Measurements from ENCODE around the gene MAP2K7.

MAP2K7 gene

GRCh38 chr19:7921967-7922835 is 18.5 kb downstream of the MAP2K7 start:
- H3K4me3 ChIP-seq (ENCODE audit: low read depth, low read length) = peak overlapping the region; percentile 77
- no peak for TF ChIP-seq CTCF (IDR thresholded peaks at IDR 0.05; ENCODE audit: control insufficient read depth, extremely low read depth, insufficient read depth)
- DNase-seq (ENCODE audit: low read depth) = no peak

- H3K4me3 ChIP-seq (ENCODE audit: low read depth, low read length) = no peak overlapping the region
- TF ChIP-seq CTCF (IDR thresholded peaks at IDR 0.05; ENCODE audit: control insufficient read depth, extremely low read depth, insufficient read depth) = no peak
- no peak for DNase-seq (ENCODE audit: low read depth)
Observed at GRCh38 chr19:7922836-7923195, 19.1 kb downstream of the MAP2K7 start.

DNA sequence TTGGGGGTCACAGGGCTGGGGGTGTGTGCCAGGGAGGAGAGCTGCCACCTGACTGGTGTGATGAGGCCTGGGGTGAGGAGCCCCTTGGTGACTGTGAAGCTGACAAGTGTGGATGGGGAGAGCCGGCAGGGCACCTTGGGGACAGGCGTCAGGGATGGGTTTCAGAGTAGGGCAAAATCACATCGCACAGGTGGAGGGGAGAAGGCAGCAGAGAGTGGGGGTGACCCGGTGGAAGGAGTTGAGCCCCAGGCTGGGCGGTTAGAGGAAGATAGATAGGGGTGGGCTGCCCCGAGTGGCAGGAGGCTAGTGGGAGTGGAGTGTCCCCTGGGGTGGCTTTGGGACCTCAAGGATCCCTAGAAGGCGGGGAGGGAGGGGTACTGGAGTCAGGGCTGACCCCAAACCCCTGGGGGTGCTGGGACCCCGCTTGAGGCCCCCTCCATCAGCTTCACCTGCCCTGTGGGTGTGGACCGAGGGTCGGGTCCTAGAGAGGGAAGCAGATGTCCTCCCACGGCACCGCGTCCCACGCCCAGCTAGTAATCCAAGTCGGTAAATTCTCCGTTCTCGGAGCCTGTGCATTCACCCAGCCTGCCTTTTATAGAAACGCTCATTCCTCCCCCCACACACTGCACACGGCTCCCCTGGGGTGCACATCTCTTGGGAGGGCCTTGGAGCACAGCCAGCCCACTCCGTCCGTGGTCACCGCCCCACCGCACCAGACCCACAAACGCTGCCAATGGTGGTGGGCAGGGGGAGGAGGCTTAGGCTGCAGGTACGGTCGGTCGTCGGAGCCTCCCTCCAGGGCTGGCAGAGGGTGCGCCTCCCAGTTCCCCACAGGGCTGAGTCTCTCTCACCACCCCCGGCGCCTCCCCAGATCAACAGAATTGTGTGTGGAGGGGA is 19.9 kb downstream of the MAP2K7 start:
- no peak overlapping the region for H3K4me3 ChIP-seq (ENCODE audit: low read depth, low read length)
- TF ChIP-seq CTCF (IDR thresholded peaks at IDR 0.05; ENCODE audit: control insufficient read depth, extremely low read depth, insufficient read depth) = no peak
- no peak for DNase-seq (ENCODE audit: low read depth)

- H3K4me3 ChIP-seq (ENCODE audit: low read depth, low read length) = no peak overlapping the region
- DNase-seq (ENCODE audit: low read depth) = no peak
- no peak for TF ChIP-seq CTCF (IDR thresholded peaks at IDR 0.05; ENCODE audit: control insufficient read depth, extremely low read depth, insufficient read depth)
Observed at GRCh38 chr19:7924241-7924640, 20.6 kb downstream of the MAP2K7 start.

DNA sequence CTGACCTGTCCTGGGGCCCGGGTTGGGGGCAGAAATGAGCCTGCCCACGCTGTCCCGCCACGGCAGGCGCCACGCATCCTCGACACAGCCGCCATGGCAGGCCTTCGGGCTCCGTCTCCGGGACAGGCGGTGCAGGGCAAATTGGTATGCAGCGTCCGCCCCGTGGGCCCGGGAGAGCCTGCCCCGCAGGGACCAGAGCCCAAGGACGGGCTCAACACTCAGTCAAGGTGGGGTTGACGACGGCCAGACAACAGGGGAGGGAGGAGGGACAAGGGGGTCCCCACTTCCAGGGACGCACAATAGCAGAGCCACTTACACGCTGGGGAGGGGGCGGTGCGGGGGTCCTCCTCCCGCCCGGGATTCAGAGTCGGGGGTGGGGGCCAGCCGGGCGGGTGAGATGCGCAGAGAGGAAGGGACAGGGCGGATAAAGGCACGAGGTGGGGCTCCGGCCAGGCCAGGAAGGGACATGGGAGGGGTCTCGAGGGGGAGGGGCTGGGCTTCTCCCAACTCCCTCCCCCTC is 21.0 kb downstream of the MAP2K7 start:
- peak overlapping the region; percentile 27; the same call in 1 of the 2 replicates for H3K4me3 ChIP-seq (ENCODE audit: low read depth, low read length)
- TF ChIP-seq CTCF (IDR thresholded peaks at IDR 0.05; ENCODE audit: control insufficient read depth, extremely low read depth, insufficient read depth) = no peak
- DNase-seq (ENCODE audit: low read depth) = no peak

GRCh38 chr19:7925171-7925851 is 21.6 kb downstream of the MAP2K7 start:
- peak overlapping the region; percentile 41 for H3K4me3 ChIP-seq (ENCODE audit: low read depth, low read length)
- DNase-seq (ENCODE audit: low read depth) = no peak
- peak; percentile 93 for TF ChIP-seq CTCF (IDR thresholded peaks at IDR 0.05; ENCODE audit: control insufficient read depth, extremely low read depth, insufficient read depth)
